PC-3 (cell line): ENCODE measurements around the gene KHDC4. TPM values are rescaled to one million over a fixed set of nuclear protein-coding genes. Genes with fewer than 3 reads are reported as not detected.

Experiments used
- ATAC-seq: fragments of 200-7000 bp; cut with Tn5 transposase; 2 replicates; pipeline ENCODE4 v1.9.1; 2020; ENCODE audit warnings: mild to moderate bottlenecking, moderate library complexity
- BruUV-seq: library from RNA; stranded (reverse); fragments of 400-500 nt; replicated peaks from 2 replicates; lab custom pipeline; 2021; lab: Mats Ljungman, UMichigan
- CTCF ChIA-PET: fragments of 300-600 bp; sonication (Branson Sonifier 250); formaldehyde crosslinking; loops from one replicate; lab custom pipeline; 2022; ENCODE audit warnings: antibody characterized with exemption; lab: Charles Lee
- POLR2A ChIA-PET: fragments of 300-600 bp; sonication (Branson Sonifier 250); formaldehyde crosslinking; loops from one replicate; lab custom pipeline; 2022; ENCODE audit warnings: antibody characterized with exemption; ENCODE audit not compliant: unreplicated experiment; lab: Charles Lee
- DNase-seq: peaks from one replicate; pipeline ENCODE4 v3.0.0-alpha.2; 2015
- H2AFZ ChIP-seq: fragments of 300-600 bp; sonication (generic); 2 replicates; pipeline ENCODE4 v1.6.0; 2016; ENCODE audit warnings: antibody characterized with exemption, low read length
- H3F3A ChIP-seq: fragments of 300-600 bp; sonication (generic); one replicate; pipeline ENCODE4 v1.6.0; 2017; ENCODE audit warnings: antibody characterized with exemption, low read length, control low read depth, mild to moderate bottlenecking; ENCODE audit not compliant: unreplicated experiment
- H3K27ac ChIP-seq: fragments of 300-600 bp; sonication (generic); 2 replicates; pipeline ENCODE4 v1.5.1; 2016; ENCODE audit warnings: mild to moderate bottlenecking, low read length
- H3K27me3 ChIP-seq: fragments of 300-600 bp; sonication (generic); 2 replicates; pipeline ENCODE4 v1.6.1; 2016; ENCODE audit warnings: low read length, mixed read lengths
- H3K36me3 ChIP-seq: fragments of 300-600 bp; sonication (generic); 2 replicates; pipeline ENCODE4 v1.6.1; 2016; ENCODE audit warnings: low read depth, mixed run types, low read length, mixed read lengths
- H3K4me1 ChIP-seq: fragments of 300-600 bp; sonication (generic); 2 replicates; pipeline ENCODE4 v1.5.1; 2016; ENCODE audit warnings: low read length; ENCODE audit not compliant: insufficient read depth
- H3K4me2 ChIP-seq: fragments of 300-600 bp; sonication (generic); 2 replicates; pipeline ENCODE4 v1.6.0; 2016; ENCODE audit warnings: low read length
- H3K4me3 ChIP-seq: fragments of 300-600 bp; sonication (generic); 2 replicates; pipeline ENCODE4 v1.5.1; 2016; ENCODE audit warnings: mild to moderate bottlenecking, low read length, mixed read lengths
- H3K79me2 ChIP-seq: fragments of 300-600 bp; sonication (generic); 2 replicates; pipeline ENCODE4 v1.6.1; 2017; ENCODE audit warnings: low read length, mixed read lengths
- H3K9ac ChIP-seq: fragments of 300-600 bp; sonication (generic); 2 replicates; pipeline ENCODE4 v1.6.0; 2016; ENCODE audit warnings: mild to moderate bottlenecking, low read length
- H3K9me2 ChIP-seq: fragments of 300-600 bp; sonication (generic); replicated peaks from 2 replicates; pipeline ENCODE4 v1.6.1; 2016; ENCODE audit warnings: mixed run types, low read length, mixed read lengths
- H3K9me3 ChIP-seq: fragments of 300-600 bp; sonication (generic); 2 replicates; pipeline ENCODE4 v1.6.1; 2016; ENCODE audit warnings: low read length, mixed read lengths
- H4K20me1 ChIP-seq: fragments of 300-600 bp; sonication (generic); 2 replicates; pipeline ENCODE4 v1.6.1; 2016; ENCODE audit warnings: low read length, mixed read lengths
- EZH2 ChIP-seq: fragments of 300-600 bp; sonication (generic); IDR thresholded peaks from one replicate; pipeline ENCODE4 v1.6.1; 2017; ENCODE audit warnings: antibody characterized with exemption, mild to moderate bottlenecking, low read length; ENCODE audit not compliant: unreplicated experiment
- EZH2phosphoT487 ChIP-seq: fragments of 300-600 bp; sonication (generic); IDR thresholded peaks from 2 replicates; pipeline ENCODE4 v1.6.1; 2018; ENCODE audit warnings: mild to moderate bottlenecking, antibody characterized with exemption, low read length, borderline replicate concordance
- intact Hi-C: fragments of 100-400 bp; cut with micrococcal nuclease; formaldehyde crosslinking; loops from 2 replicates; pipeline ENCODE4 v1.9.0; 2023
- total RNA-seq: library from RNA; depleted of rRNA; stranded (reverse); fragments of >200 nt; gene quantifications from 2 replicates; pipeline ENCODE4 v1.2.3, GENCODE V29; 2014
- TF ChIP-seq, protein P1 (sequence below): fragments of 300-600 bp; sonication (generic); conservative IDR thresholded peaks from 2 replicates; pipeline ENCODE4 v1.5.1; 2017; ENCODE audit warnings: antibody characterized with exemption, low read depth, mild to moderate bottlenecking, low read length

Gene KHDC4
- total RNA-seq, 1 experiment from 2014 or later = 63.4 TPM

DNA sequence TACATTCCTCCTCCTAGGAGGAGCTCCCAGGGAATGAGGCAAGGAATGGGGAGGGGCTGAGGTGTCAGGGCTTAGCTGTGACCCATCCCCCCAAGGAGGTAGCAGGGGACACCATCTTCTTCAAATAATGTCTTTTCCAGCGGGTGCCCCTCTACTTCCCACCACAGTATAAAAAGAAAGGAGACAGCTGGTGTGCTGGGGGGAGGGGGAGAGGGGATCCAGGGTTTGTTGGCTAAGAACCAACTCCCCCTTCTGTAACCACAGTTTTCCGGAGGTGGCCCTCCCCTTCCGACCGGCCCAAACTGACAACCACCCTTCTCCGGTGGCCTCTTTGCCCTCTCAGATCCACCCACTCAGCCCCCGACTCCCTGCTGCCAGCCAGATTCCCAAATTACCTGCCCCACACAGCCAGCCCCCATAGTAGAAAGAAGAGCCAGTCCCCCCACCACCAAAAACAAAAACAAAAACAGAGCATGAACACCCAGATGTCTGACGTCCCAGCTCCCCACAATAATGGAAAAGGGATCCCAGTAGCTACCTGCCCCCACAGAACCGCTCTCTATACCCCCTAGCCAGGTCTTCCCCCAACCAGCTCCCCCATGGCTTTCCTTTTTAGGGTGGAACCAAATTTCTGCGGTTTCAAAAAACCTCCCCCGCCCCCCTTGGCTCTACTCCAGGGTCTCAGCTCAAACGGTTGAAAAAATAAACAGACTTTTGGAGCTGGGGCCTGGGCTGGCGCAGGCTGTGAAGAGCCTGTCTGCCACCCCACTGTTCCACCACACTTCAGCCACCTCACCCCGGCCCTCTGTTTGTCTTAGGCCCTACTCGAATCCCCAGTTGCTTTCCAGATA lies 42.1 kb upstream of the KHDC4 start:
- BruUV-seq = no TSS peak
- H3K27ac ChIP-seq = peak overlapping the region; percentile 57
- peak overlapping the region; percentile 97 for H3K4me3 ChIP-seq
- peak overlapping the region; percentile 92 for H3K9ac ChIP-seq
- no peaks in the 10 kb centered on the region for H3K9me2 ChIP-seq
- H3K4me1 ChIP-seq = peaks cover 45% of the 10 kb centered on the region
- TF ChIP-seq EZH2 (no peak), EZH2phosphoT487 (no peak)
- TF ChIP-seq, protein P1, sequence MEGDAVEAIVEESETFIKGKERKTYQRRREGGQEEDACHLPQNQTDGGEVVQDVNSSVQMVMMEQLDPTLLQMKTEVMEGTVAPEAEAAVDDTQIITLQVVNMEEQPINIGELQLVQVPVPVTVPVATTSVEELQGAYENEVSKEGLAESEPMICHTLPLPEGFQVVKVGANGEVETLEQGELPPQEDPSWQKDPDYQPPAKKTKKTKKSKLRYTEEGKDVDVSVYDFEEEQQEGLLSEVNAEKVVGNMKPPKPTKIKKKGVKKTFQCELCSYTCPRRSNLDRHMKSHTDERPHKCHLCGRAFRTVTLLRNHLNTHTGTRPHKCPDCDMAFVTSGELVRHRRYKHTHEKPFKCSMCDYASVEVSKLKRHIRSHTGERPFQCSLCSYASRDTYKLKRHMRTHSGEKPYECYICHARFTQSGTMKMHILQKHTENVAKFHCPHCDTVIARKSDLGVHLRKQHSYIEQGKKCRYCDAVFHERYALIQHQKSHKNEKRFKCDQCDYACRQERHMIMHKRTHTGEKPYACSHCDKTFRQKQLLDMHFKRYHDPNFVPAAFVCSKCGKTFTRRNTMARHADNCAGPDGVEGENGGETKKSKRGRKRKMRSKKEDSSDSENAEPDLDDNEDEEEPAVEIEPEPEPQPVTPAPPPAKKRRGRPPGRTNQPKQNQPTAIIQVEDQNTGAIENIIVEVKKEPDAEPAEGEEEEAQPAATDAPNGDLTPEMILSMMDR = no peak
- intact Hi-C loops = loop anchor here (5.0 kb wide), 1 partner anchor 146 kb away; no protein-coding TSS in a partner anchor
- DNase-seq = peak; percentile 70
- H2AFZ ChIP-seq = no peak overlapping the region
- H4K20me1 ChIP-seq = peaks cover 20% of the 10 kb centered on the region
- no peaks in the 10 kb centered on the region for H3K36me3 ChIP-seq
- ChIA-PET CTCF (interaction anchor here (0.6 to 2.4 kb wide), 3 partner anchors 14 to 120 kb away, joined by 3 to 8 read pairs (median 4); no protein-coding TSS in a partner anchor), POLR2A (interaction anchor here (0.6 to 0.9 kb wide), 7 partner anchors 13 to 296 kb away, joined by 3 to 8 read pairs (median 4); partner anchors contain the start of gene PMF1)
- H3F3A ChIP-seq = no peaks in the 10 kb centered on the region
- peaks cover 80% of the 10 kb centered on the region for H3K79me2 ChIP-seq
- H3K4me2 ChIP-seq = peak overlapping the region; percentile 90
- peak; percentile 28 for ATAC-seq
- H3K9me3 ChIP-seq = no peaks in the 10 kb centered on the region
- H3K27me3 ChIP-seq = no peaks in the 10 kb centered on the region

DNA sequence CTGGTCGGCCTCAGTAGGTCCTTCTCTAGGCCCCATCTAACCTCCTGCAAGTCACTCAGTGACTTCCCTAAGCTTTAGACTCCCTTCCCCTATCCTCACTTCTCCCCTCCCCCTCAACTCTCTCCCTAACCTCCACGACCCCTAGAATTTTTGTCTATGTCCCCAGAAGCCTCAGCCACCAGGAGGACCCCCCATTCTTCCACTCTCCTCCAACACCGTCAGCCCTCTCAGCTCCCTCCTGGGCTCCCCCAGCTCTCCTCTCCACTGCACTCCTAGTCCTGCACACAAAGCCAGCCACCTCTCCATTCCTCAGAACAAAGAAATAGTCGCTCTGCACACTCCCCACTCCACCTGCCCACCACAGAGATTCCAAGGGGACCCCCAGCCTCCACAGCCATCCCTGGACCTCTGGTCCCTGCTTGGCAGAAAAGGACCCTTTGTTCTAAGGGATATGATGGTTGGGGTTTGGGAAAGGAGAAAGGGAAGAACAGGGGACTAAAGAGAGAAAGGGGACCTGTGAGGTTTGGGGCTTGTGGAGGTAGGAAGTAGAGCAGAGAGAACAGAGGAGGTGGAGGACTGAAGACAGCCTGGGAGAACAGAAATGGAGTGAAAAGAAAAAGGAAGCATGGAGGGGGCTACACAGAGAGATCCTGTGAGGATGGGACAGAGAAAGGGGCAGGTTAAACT lies 41.3 kb upstream of the KHDC4 start:
- peak overlapping the region; percentile 2; the same call in 1 of the 2 replicates for H3K27ac ChIP-seq
- H3K36me3 ChIP-seq = no peaks in the 10 kb centered on the region
- no peak for DNase-seq
- BruUV-seq = no TSS peak
- ATAC-seq = no peak
- H3K27me3 ChIP-seq = no peaks in the 10 kb centered on the region
- no peaks in the 10 kb centered on the region for H3F3A ChIP-seq
- H3K79me2 ChIP-seq = peaks cover 87% of the 10 kb centered on the region
- H3K4me3 ChIP-seq = peak overlapping the region; percentile 97
- no peak overlapping the region for H3K9ac ChIP-seq
- peak overlapping the region; percentile 90 for H3K4me2 ChIP-seq
- no peaks in the 10 kb centered on the region for H3K9me2 ChIP-seq
- H2AFZ ChIP-seq = no peak overlapping the region
- ChIA-PET CTCF (interaction anchor here (0.6 to 1.3 kb wide), 2 partner anchors 13 to 35 kb away, joined by 4 to 5 read pairs; no protein-coding TSS in a partner anchor), POLR2A (interaction anchor here (0.6 to 0.9 kb wide), 5 partner anchors 13 to 238 kb away, joined by 3 to 6 read pairs (median 4); partner anchors contain the start of gene PMF1)
- H4K20me1 ChIP-seq = peaks cover 20% of the 10 kb centered on the region
- intact Hi-C loops = loop anchor here (5.0 kb wide), 1 partner anchor 147 kb away; no protein-coding TSS in a partner anchor
- peaks cover 53% of the 10 kb centered on the region for H3K4me1 ChIP-seq
- TF ChIP-seq EZH2 (no peak), EZH2phosphoT487 (no peak)
- TF ChIP-seq, protein P1 = no peak
- no peaks in the 10 kb centered on the region for H3K9me3 ChIP-seq
